Type B pancreatic cell (in vitro differentiated cells): ENCODE results near the gene PRDM15. TPM values are rescaled to one million over a fixed set of nuclear protein-coding genes. Genes with fewer than 3 reads are reported as not detected.

ENCODE experiments used
- DNase-seq: peaks from one replicate; pipeline ENCODE4 v3.0.0; 2021; ENCODE audit warnings: mixed read lengths; ENCODE audit not compliant: unreplicated experiment; ENCODE audit errors: extremely low spot score
- H3K27ac Mint-ChIP-seq: 2 replicates; pipeline ENCODE4 v1.8.0; 2021; ENCODE audit warnings: mild to moderate bottlenecking, mixed read lengths
- H3K27me3 Mint-ChIP-seq: 2 replicates; pipeline ENCODE4 v1.8.0; 2021; ENCODE audit warnings: mixed read lengths
- H3K36me3 Mint-ChIP-seq: 2 replicates; pipeline ENCODE4 v1.8.0; 2021; ENCODE audit warnings: mixed read lengths
- H3K4me1 Mint-ChIP-seq: one replicate; pipeline ENCODE4 v1.8.0; 2021; ENCODE audit warnings: mixed read lengths; ENCODE audit not compliant: unreplicated experiment
- H3K4me3 Mint-ChIP-seq: 2 replicates; pipeline ENCODE4 v1.8.0; 2021; ENCODE audit warnings: mild to moderate bottlenecking, mixed read lengths
- H3K9me3 Mint-ChIP-seq: 2 replicates; pipeline ENCODE4 v1.8.0; 2021; ENCODE audit warnings: mixed read lengths
- total RNA-seq: library from RNA; stranded (reverse); gene quantifications from 2 replicates; pipeline ENCODE4 v1.2.1, GENCODE V29; 2021; ENCODE audit warnings: low replicate concordance
- TF ChIP-seq, protein P1 (sequence below): fragments of 200-600 bp; sonication (generic); conservative IDR thresholded peaks from 2 replicates; pipeline ENCODE4 v1.5.0; 2021; ENCODE audit warnings: antibody characterized with exemption, mild to moderate bottlenecking

Gene PRDM15
- total RNA-seq, 1 donor from 2014 or later: 8.8 TPM

- TF ChIP-seq, protein P1, sequence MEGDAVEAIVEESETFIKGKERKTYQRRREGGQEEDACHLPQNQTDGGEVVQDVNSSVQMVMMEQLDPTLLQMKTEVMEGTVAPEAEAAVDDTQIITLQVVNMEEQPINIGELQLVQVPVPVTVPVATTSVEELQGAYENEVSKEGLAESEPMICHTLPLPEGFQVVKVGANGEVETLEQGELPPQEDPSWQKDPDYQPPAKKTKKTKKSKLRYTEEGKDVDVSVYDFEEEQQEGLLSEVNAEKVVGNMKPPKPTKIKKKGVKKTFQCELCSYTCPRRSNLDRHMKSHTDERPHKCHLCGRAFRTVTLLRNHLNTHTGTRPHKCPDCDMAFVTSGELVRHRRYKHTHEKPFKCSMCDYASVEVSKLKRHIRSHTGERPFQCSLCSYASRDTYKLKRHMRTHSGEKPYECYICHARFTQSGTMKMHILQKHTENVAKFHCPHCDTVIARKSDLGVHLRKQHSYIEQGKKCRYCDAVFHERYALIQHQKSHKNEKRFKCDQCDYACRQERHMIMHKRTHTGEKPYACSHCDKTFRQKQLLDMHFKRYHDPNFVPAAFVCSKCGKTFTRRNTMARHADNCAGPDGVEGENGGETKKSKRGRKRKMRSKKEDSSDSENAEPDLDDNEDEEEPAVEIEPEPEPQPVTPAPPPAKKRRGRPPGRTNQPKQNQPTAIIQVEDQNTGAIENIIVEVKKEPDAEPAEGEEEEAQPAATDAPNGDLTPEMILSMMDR: no peak
- no peaks in the 10 kb centered on the region for H3K9me3 Mint-ChIP-seq
- no peaks in the 10 kb centered on the region for H3K27me3 Mint-ChIP-seq
- H3K27ac Mint-ChIP-seq: no peak overlapping the region
- peaks cover 19% of the 10 kb centered on the region for H3K36me3 Mint-ChIP-seq
- H3K4me3 Mint-ChIP-seq: no peak overlapping the region
- H3K4me1 Mint-ChIP-seq: peaks cover 10% of the 10 kb centered on the region
- no peak for DNase-seq
Observed at GRCh38 chr21:41801321-41802197, 77.6 kb downstream of the PRDM15 start.

GRCh38 chr21:41800425-41801320 is 78.5 kb downstream of the PRDM15 start:
- Mint-ChIP-seq H3K4me3 (no peak overlapping the region), H3K36me3 (peaks cover 18% of the 10 kb centered on the region), H3K9me3 (no peaks in the 10 kb centered on the region), H3K4me1 (peaks cover 10% of the 10 kb centered on the region), H3K27me3 (no peaks in the 10 kb centered on the region), H3K27ac (no peak overlapping the region)
- TF ChIP-seq, protein P1: no peak
- DNase-seq: no peak

DNA sequence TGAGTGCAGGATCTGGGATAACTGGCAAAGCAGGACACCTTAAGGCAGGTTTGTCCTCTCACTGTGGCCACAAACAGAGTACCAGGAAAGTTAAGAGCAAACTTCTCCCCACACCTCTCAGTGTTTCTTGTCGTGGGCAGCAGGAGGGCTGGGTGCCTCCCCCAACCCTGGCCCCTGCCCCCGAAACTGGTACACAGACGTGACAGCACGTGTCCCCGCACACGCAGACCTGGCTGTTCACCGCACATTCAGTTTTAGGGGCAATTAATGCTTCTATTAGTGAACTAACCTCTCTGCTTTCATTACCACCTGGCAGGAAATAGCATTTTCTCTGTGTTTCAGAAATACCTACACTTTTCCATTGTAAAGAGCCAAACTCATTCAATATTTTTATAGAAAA is 79.4 kb downstream of the PRDM15 start:
- TF ChIP-seq, protein P1: no peak
- no peak overlapping the region for H3K4me3 Mint-ChIP-seq
- H3K9me3 Mint-ChIP-seq: no peaks in the 10 kb centered on the region
- no peaks in the 10 kb centered on the region for H3K27me3 Mint-ChIP-seq
- no peak for DNase-seq
- no peak overlapping the region for H3K27ac Mint-ChIP-seq
- H3K4me1 Mint-ChIP-seq: peaks cover 10% of the 10 kb centered on the region
- H3K36me3 Mint-ChIP-seq: peaks cover 15% of the 10 kb centered on the region

- Mint-ChIP-seq H3K27ac (no peak overlapping the region), H3K4me3 (no peak overlapping the region), H3K4me1 (peaks cover 10% of the 10 kb centered on the region), H3K27me3 (no peaks in the 10 kb centered on the region), H3K36me3 (peaks cover 15% of the 10 kb centered on the region), H3K9me3 (peaks cover 4% of the 10 kb centered on the region)
- TF ChIP-seq, protein P1: no peak
- DNase-seq: no peak
Observed at GRCh38 chr21:41798326-41798725, 80.8 kb downstream of the PRDM15 start.

- no peak for DNase-seq
- Mint-ChIP-seq H3K4me3 (peak overlapping the region; percentile 47), H3K27ac (peak overlapping the region; percentile 51), H3K27me3 (peaks cover 3% of the 10 kb centered on the region), H3K36me3 (peaks cover 13% of the 10 kb centered on the region), H3K9me3 (peaks cover 5% of the 10 kb centered on the region), H3K4me1 (peaks cover 4% of the 10 kb centered on the region)
- TF ChIP-seq, protein P1: no peak
Observed at GRCh38 chr21:41796476-41797080, 82.6 kb downstream of the PRDM15 start.
